HFF-Myc (cell line): ENCODE results near the gene ANAPC10.
A peak's percentile ranks its signal among the peaks of the same experiment; 100 is the strongest.

ENCODE experiments used
- DNase-seq: peaks from one replicate; pipeline ENCODE4 v3.0.0-alpha.2; 2011; ENCODE audit warnings: low read depth; ENCODE audit errors: extremely low read depth
- H3K4me3 ChIP-seq: replicated peaks from 2 replicates; pipeline ENCODE4 v1.5.1; 2011; ENCODE audit warnings: low read depth, mild to moderate bottlenecking, control low read depth, low read length
- CTCF ChIP-seq: IDR thresholded peaks from 2 replicates; pipeline ENCODE4 v1.5.1; 2012; ENCODE audit warnings: mild to moderate bottlenecking, low read depth, low read length, control low read depth; ENCODE audit errors: missing control alignments

ANAPC10 gene

GRCh38 chr4:145076469-145076855 lies 21.5 kb downstream of the ANAPC10 start:
- no peak for TF ChIP-seq CTCF

GRCh38 chr4:145075742-145076468 lies 22.1 kb downstream of the ANAPC10 start:
- no peak for TF ChIP-seq CTCF
- DNase-seq = no peak

More at GRCh38 chr4:145076469-145076855, 21.5 kb downstream of the ANAPC10 start:
- no peak overlapping the region for H3K4me3 ChIP-seq
- DNase-seq = no peak

GRCh38 chr4:145071560-145071959 lies 26.4 kb downstream of the ANAPC10 start:
- no peak for TF ChIP-seq CTCF
- no peak overlapping the region for H3K4me3 ChIP-seq
- DNase-seq = no peak

More at GRCh38 chr4:145075742-145076468, 22.1 kb downstream of the ANAPC10 start:
- no peak overlapping the region for H3K4me3 ChIP-seq

- H3K4me3 ChIP-seq = no peak overlapping the region
- DNase-seq = no peak
- TF ChIP-seq CTCF = no peak
Observed at GRCh38 chr4:145069361-145069760, 28.6 kb downstream of the ANAPC10 start.

- H3K4me3 ChIP-seq = no peak overlapping the region
- TF ChIP-seq CTCF = no peak
- DNase-seq = no peak
Observed at GRCh38 chr4:145066063-145066501, 31.9 kb downstream of the ANAPC10 start.

GRCh38 chr4:145061318-145061920 lies 36.6 kb downstream of the ANAPC10 start:
- peak; percentile 35 for DNase-seq

More at GRCh38 chr4:145061318-145061920, 36.6 kb downstream of the ANAPC10 start:
- no peak for TF ChIP-seq CTCF
- no peak overlapping the region for H3K4me3 ChIP-seq
